Prostate gland (tissue), 2 donors: ENCODE data around the gene TRRAP. TPM values are rescaled to one million over a fixed set of nuclear protein-coding genes. Genes with fewer than 3 reads are reported as not detected.

Source experiments
- DNase-seq: peaks from one replicate; pipeline ENCODE4 v3.0.0-alpha.2; 2019; ENCODE audit warnings: low spot score
- H3K27ac ChIP-seq, 2 donors: fragments of 200-600 bp; sonication (generic); 2 replicates each; pipeline ENCODE4 v1.5.1; 2017 to 2019
- H3K27me3 ChIP-seq: fragments of 200-600 bp; sonication (generic); replicated peaks from 2 replicates; pipeline ENCODE4 v1.5.1; 2019; ENCODE audit not compliant: insufficient read depth
- H3K36me3 ChIP-seq, 2 donors: fragments of 200-600 bp; sonication (generic); 1 replicate in 1 of 2; 2 replicates in 1 of 2; pipeline versions ENCODE4 v1.5.1 to v1.8.1; 2017 to 2019
- H3K4me1 ChIP-seq: fragments of 200-600 bp; sonication (generic); replicated peaks from 2 replicates; pipeline ENCODE4 v1.5.1; 2019
- H3K4me3 ChIP-seq, 2 donors: fragments of 200-600 bp; sonication (generic); 2 replicates each; pipeline ENCODE4 v1.5.1; 2017 to 2019
- H3K9me3 ChIP-seq: fragments of 200-600 bp; sonication (generic); 2 replicates; pipeline ENCODE4 v1.5.1; 2017
- CTCF ChIP-seq, 4 experiments: fragments of 200-600 bp in 2 of 4; fragments of 450-650 bp in 2 of 4; sonication (generic) in 2 of 4; IDR thresholded peaks; 1 replicate in 3 of 4; 2 replicates in 1 of 4; pipeline ENCODE4 v1.5.1; 2016 to 2019; ENCODE audit warnings: antibody characterized with exemption in 4 of 4, mild to moderate bottlenecking in 2 of 4, moderate library complexity in 2 of 4
- POLR2A ChIP-seq: fragments of 450-650 bp; IDR thresholded peaks from one replicate; pipeline ENCODE4 v1.6.1; 2016; ENCODE audit warnings: antibody characterized with exemption, mild to moderate bottlenecking
- POLR2AphosphoS5 ChIP-seq: sonication (generic); formaldehyde crosslinking; IDR thresholded peaks from one replicate; pipeline ENCODE4 v1.6.1; 2017; ENCODE audit warnings: antibody characterized with exemption
- whole genome bisulfite sequencing: methylation state at CpG from one replicate; pipeline ENCODE4 v1.1.5; 2018; 5-methylcytosine and 5-hydroxymethylcytosine counted together
- intact Hi-C: fragments of 100-400 bp; cut with DNase I; formaldehyde crosslinking; loops from one replicate; pipeline ENCODE4 v1.14.2; 2022
- total RNA-seq, 2 donors: library from RNA; depleted of rRNA; stranded (reverse); fragments of >200 nt; gene quantifications; one replicate each; pipeline ENCODE4 v1.1.0, GENCODE V29; 2016

TRRAP gene
- total RNA-seq, 2 donors from 2014 or later: 38.3 to 87.4 TPM

GRCh38 chr7:99005776-99006175 lies 127.4 kb downstream of the TRRAP start:
- intact Hi-C loops: no loop called here
- Histone ChIP-seq H3K36me3 (peaks cover 1 to 9% of the 10 kb centered on the region in 2 donors), H3K4me3 (no peak overlapping the region), H3K4me1 (no peaks in the 10 kb centered on the region), H3K27me3 (no peaks in the 10 kb centered on the region), H3K27ac (no peak overlapping the region), H3K9me3 (no peaks in the 10 kb centered on the region)
- 88% methylated on average over 15 of the region's 15 CpGs for WGBS
- DNase-seq: no peak
- no peak for TF ChIP-seq CTCF (IDR thresholded peaks at IDR 0.05)
- TF ChIP-seq POLR2AphosphoS5: no peak
- TF ChIP-seq POLR2A: no peak

- Histone ChIP-seq H3K27me3 (no peaks in the 10 kb centered on the region), H3K4me3 (no peak overlapping the region), H3K4me1 (no peaks in the 10 kb centered on the region), H3K27ac (no peak overlapping the region), H3K36me3 (peaks cover 9 to 12% of the 10 kb centered on the region in 2 donors), H3K9me3 (no peaks in the 10 kb centered on the region)
- intact Hi-C loops: no loop called here
- DNase-seq: no peak
- 90% methylated on average over 11 of the region's 11 CpGs for WGBS
- no peak for TF ChIP-seq POLR2A
- no peak for TF ChIP-seq POLR2AphosphoS5
- no peak for TF ChIP-seq CTCF (IDR thresholded peaks at IDR 0.05)
Observed at GRCh38 chr7:99006739-99007424, 128.6 kb downstream of the TRRAP start.

DNA sequence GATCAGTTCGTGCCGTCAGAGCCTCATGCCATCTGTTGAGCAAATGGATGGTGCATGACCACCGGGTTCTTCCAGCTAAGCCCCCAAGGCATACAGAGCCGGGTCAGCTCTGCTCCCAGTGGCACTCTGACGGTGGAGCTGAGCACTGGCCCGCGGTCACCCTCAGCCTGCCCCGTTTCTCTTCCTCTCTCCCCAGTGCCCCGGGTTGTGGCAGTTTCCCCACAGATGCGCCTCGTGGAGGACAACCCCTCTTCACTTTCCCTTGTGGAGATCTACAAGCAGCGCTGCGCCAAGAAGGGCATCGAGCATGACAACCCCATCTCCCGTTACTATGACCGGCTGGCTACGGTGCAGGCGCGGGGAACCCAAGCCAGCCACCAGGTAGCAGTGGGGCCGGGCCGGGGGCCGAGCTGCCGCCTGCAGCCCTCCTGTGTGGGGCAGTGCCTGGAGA lies 129.9 kb downstream of the TRRAP start:
- Histone ChIP-seq H3K36me3 (peaks cover 18 to 25% of the 10 kb centered on the region in 2 donors), H3K27me3 (no peaks in the 10 kb centered on the region), H3K27ac (no peak overlapping the region), H3K4me3 (no peak overlapping the region), H3K9me3 (no peaks in the 10 kb centered on the region), H3K4me1 (no peaks in the 10 kb centered on the region)
- TF ChIP-seq CTCF (IDR thresholded peaks at IDR 0.05): no peak
- no peak for TF ChIP-seq POLR2AphosphoS5
- no peak for TF ChIP-seq POLR2A
- no peak for DNase-seq
- WGBS: 94% methylated on average over 23 of the region's 23 CpGs
- intact Hi-C loops: no loop called here

GRCh38 chr7:99008921-99009530 lies 130.7 kb downstream of the TRRAP start:
- no peaks in the 10 kb centered on the region for H3K4me1 ChIP-seq
- TF ChIP-seq POLR2AphosphoS5: no peak
- TF ChIP-seq CTCF (IDR thresholded peaks at IDR 0.05): no peak
- no peak for TF ChIP-seq POLR2A
- no peaks in the 10 kb centered on the region for H3K9me3 ChIP-seq
- 88% methylated on average over 10 of the region's 11 CpGs for WGBS
- no peaks in the 10 kb centered on the region for H3K27me3 ChIP-seq
- peaks cover 18 to 25% of the 10 kb centered on the region in 2 donors for H3K36me3 ChIP-seq
- H3K4me3 ChIP-seq: no peak overlapping the region
- DNase-seq: no peak
- intact Hi-C loops: no loop called here
- H3K27ac ChIP-seq: no peak overlapping the region

- Histone ChIP-seq H3K4me1 (no peaks in the 10 kb centered on the region), H3K27me3 (no peaks in the 10 kb centered on the region), H3K27ac (no peak overlapping the region), H3K36me3 (peaks cover 11 to 25% of the 10 kb centered on the region in 2 donors), H3K4me3 (no peak overlapping the region), H3K9me3 (no peaks in the 10 kb centered on the region)
- WGBS: 88% methylated on average over 9 of the region's 9 CpGs
- no peak for DNase-seq
- TF ChIP-seq POLR2AphosphoS5: no peak
- no peak for TF ChIP-seq POLR2A
- TF ChIP-seq CTCF (IDR thresholded peaks at IDR 0.05): no peak
- intact Hi-C loops: no loop called here
Observed at GRCh38 chr7:99010281-99010680, 131.9 kb downstream of the TRRAP start.
